ENCODE measurements around the gene MBD1.
"Not testable (repeated sequence)": the region's sequence is repeated elsewhere in the genome, so short reads cannot be mapped to it uniquely, and the experiment has no call there.

MBD1 gene

GRCh38 chr18:50268022-50268747 lies 13.1 kb downstream of the MBD1 start:
- DNase-seq: peak; percentile 77 to 82

DNA sequence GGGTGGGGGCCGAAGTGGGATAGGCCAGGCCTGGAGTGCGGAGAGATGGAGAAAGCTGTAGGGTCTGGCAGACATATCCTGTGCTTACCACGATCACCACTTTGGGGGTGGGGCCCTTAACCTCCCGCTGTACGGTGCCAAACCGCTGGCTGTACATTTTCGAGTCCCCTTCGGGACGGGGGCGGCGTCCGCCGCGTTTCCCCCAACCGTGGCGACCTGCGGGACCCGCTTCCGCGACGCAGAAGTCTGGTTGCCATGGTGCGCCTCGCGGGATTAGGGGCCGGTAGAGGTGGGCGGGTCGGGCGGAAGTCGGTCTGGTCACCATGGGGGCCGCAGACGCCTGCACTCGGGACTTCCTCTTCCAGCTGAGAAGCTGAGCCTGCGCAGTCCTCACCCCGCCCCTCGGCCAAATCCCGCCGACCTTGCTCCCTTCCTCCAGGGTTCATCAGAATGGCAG lies 15.0 kb downstream of the MBD1 start, which contains the start of gene CFAP53:
Gene CFAP53 (minus strand): TSS at position 248 of the 457 bp plus-strand sequence. CDS start 91 bp downstream, at position 157.
- DNase-seq: peak; percentile 91

GRCh38 chr18:50262977-50263376 lies 18.3 kb downstream of the MBD1 start:
- no peak for DNase-seq

DNA sequence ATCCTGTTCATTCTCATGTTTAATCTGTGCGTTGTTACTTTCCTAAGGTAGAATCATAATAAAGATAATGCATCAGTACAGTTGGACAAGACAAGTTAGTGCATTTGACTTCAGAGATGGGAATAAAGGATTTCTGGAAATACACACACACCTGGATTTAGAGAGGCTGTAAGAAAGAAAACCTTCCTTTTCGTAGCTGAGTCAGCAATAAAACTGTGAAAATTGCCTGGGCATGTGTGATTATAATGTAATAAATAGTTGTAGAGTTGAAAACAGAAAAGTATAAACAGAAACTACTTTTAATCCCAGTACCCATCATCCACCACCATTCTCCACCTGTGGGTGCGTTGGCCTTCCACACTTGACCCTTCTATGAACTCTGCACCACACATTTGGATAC lies 30.4 kb downstream of the MBD1 start:
- DNase-seq: no peak

GRCh38 chr18:50249576-50249975 lies 31.7 kb downstream of the MBD1 start:
- DNase-seq: no peak

DNA sequence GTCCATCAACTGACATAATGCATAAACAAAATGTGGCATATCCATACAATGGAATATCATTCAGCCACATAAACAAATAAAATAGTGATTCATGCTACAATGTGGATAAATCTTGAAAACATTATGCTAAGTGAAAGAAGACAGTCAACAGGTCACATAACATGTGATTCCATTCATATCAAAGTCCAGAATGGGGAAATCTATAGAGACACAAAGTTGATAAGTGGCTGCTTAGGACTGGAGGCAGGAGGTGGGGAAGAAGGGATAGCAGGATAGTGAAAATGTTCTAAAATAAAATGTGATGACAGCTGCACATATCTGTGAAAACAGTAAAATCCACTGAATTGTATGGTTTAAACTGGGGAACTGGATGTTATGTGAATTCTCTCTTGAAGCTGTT lies 33.8 kb downstream of the MBD1 start:
- no peak for DNase-seq

DNA sequence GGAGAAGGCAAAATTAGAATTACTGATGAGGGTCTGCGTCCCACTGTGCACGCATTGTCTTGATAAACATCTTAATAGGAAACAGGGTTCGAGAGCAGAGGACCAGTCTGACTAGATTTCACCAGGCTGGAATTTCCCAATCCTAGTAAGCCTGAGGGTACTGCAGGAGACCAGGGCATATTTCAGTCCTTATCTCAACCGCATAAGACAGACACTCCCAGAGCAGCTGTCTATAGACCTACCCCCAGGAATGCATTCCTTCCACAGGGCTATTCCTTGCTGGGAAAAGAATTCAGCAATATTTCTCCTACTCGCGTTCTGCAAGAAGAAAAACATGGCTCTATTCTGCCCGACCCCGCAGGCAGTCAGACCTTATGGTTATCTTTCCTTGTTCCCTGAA lies 39.6 kb downstream of the MBD1 start:
- DNase-seq: not testable (repeated sequence)

DNA sequence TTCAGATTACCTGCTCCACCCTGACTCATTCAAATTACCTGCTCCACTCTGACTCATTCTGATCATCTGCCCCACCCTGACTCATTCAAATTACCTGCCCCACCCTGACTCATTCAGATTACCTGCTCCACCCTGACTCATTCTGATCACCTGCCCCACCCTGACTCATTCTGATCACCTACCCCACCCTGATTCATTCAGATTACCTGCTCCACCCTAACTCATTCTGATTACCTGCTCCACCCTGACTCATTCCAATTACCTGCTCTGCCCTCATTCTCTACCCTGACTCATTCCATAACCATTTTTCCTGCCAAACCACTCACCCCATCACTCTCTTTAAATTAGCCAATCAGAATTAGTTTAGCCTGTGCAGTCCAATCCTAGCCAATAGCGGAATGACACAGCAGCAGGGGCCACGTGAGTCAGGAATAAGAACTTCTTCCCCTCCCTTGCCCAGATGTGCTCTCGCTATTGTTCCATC lies 41.2 kb downstream of the MBD1 start:
- no peak for DNase-seq

DNA sequence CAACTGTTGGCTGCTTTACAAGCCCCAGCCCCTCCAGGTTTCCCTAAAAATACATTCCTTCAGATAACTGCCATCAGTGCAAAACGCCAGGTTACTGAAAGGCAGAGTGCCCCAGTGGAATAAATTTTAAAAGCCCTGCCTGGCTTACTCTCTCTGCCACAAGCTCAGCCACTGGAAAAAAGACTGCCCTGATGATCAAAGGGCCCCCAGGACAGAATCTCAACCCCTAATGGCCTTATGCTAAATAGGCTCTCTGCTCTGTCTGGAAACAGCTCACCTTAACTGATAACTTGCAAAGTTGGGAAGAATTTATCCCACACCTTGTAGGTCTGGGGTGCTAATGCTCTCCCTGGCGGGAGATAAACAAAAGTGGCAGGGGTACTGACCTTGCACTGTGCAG lies 48.9 kb downstream of the MBD1 start:
- no peak for DNase-seq

DNA sequence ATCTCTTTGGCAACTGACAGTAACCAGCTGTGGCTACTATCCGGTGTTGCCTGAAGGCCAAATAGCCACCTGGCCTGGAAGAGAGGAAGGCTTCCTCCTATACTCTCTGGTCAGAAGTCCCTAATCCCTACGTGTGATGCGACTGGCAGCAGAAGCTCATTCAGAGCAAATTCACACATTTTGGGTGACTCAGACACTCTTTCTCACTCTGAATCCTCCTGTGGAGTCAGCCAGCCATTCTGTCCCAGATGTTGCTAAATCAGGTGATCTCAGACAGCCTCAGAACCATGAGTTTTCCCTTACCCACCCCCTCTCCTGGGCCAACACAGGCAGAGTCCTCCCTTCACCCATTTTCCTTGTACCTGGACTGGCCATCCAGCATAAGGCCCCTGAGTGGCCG lies 49.7 kb downstream of the MBD1 start:
- DNase-seq: no peak

GRCh38 chr18:50220249-50220648 lies 61.1 kb downstream of the MBD1 start:
- not testable (repeated sequence) for DNase-seq
